Lower leg skin (tissue), 3 donors: ENCODE results near the gene CCDC136.

ENCODE experiments used
- POLR2A ChIP-seq, 2 donors: fragments of 450-650 bp; IDR thresholded peaks; one replicate each; pipeline ENCODE4 v1.6.1; 2016 to 2017; ENCODE audit warnings: antibody characterized with exemption in 2 of 2, mild to moderate bottlenecking in 1 of 2, moderate library complexity in 1 of 2
- TF ChIP-seq, protein P1 (sequence below), 3 donors: fragments of 450-650 bp; IDR thresholded peaks; one replicate each; pipeline ENCODE4 v1.5.1; 2016; ENCODE audit warnings: antibody characterized with exemption in 3 of 3, mild to moderate bottlenecking in 3 of 3, moderate library complexity in 2 of 3

DNA sequence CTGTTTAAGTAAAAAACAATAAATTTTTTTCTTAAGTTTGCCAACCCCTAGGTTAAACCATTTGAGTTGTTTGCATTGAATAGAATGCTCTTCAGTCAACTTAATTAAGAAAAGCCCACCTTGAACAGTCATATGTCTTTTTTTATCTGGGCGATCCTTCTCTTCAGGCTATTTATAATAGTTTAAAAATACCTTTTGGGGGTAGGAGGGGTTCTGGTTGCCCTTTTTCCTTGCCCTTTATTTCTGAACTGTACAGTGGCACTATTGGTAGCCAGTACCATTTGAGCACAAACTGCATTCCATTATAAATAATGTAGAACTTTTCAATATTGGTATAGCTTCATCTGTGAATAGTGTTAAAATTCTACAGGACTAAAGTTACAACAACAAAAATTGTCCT, 39.5 kb upstream of the CCDC136 start:
- TF ChIP-seq, protein P1, sequence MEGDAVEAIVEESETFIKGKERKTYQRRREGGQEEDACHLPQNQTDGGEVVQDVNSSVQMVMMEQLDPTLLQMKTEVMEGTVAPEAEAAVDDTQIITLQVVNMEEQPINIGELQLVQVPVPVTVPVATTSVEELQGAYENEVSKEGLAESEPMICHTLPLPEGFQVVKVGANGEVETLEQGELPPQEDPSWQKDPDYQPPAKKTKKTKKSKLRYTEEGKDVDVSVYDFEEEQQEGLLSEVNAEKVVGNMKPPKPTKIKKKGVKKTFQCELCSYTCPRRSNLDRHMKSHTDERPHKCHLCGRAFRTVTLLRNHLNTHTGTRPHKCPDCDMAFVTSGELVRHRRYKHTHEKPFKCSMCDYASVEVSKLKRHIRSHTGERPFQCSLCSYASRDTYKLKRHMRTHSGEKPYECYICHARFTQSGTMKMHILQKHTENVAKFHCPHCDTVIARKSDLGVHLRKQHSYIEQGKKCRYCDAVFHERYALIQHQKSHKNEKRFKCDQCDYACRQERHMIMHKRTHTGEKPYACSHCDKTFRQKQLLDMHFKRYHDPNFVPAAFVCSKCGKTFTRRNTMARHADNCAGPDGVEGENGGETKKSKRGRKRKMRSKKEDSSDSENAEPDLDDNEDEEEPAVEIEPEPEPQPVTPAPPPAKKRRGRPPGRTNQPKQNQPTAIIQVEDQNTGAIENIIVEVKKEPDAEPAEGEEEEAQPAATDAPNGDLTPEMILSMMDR (IDR thresholded peaks at IDR 0.05) = no peak
- TF ChIP-seq POLR2A (IDR thresholded peaks at IDR 0.05) = no peak
